ENCODE results near the gene SELENOW. TPM values are rescaled to one million over a fixed set of nuclear protein-coding genes. Genes with fewer than 3 reads are reported as not detected.

Gene SELENOW
- total and polyA plus RNA-seq, 8 donors = 55.4 to 291 (median 82.9) TPM

DNA sequence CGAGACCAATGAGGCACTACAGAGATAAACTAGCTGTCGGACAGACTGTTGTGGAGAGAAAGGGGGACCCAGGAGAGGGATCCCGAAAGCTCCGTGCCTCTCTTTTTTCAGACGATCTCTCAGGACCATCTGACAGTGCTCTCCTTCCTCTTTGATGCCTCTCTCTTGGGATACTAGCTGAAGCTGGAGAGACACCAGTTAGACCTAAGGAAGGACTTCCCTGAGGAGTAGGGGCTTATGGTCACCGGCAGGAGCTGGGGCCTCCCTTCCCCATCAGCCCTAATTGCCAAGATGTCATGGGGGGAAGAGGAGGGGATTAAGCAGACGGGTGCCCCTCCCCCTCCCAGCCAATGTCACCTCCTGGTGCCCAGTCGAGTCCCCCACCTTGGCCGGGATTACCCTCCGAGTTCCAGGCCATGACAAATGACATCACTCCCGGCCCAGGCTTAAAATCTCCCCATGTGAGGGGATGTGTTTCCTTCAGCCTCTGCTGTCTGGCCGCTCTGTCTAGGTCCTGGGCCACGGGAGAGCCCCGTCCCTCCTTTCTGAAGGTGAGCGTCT lies 43.0 kb downstream of the SELENOW start, which contains the start of gene CRX:
Gene CRX, plus strand, starts transcription at position 478 of the 561 bp plus-strand sequence. CDS start 12,507 bp downstream, outside the sequence.
- DNase-seq = no peak
- intact Hi-C loops (cut with DNase I) = no loop called here
- no peaks in the 10 kb centered on the region for H3K4me1 ChIP-seq
- no peak within 1 kb of the TSS for H3K4me3 ChIP-seq
- FAIRE-seq = no peak
- H3K36me3 ChIP-seq = no peaks in the 10 kb centered on the region
- no peak for ATAC-seq
- H3K27ac ChIP-seq = no peak within 1 kb of the TSS
- H3K9me3 ChIP-seq = no peaks in the 10 kb centered on the region
- 25 to 32% methylated on average over 15 of the region's 15 CpGs for WGBS, 2 donors
- H3K27me3 ChIP-seq = no peaks in the 10 kb centered on the region
- TF ChIP-seq, protein P1, sequence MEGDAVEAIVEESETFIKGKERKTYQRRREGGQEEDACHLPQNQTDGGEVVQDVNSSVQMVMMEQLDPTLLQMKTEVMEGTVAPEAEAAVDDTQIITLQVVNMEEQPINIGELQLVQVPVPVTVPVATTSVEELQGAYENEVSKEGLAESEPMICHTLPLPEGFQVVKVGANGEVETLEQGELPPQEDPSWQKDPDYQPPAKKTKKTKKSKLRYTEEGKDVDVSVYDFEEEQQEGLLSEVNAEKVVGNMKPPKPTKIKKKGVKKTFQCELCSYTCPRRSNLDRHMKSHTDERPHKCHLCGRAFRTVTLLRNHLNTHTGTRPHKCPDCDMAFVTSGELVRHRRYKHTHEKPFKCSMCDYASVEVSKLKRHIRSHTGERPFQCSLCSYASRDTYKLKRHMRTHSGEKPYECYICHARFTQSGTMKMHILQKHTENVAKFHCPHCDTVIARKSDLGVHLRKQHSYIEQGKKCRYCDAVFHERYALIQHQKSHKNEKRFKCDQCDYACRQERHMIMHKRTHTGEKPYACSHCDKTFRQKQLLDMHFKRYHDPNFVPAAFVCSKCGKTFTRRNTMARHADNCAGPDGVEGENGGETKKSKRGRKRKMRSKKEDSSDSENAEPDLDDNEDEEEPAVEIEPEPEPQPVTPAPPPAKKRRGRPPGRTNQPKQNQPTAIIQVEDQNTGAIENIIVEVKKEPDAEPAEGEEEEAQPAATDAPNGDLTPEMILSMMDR (IDR thresholded peaks at IDR 0.05) = no peak

DNA sequence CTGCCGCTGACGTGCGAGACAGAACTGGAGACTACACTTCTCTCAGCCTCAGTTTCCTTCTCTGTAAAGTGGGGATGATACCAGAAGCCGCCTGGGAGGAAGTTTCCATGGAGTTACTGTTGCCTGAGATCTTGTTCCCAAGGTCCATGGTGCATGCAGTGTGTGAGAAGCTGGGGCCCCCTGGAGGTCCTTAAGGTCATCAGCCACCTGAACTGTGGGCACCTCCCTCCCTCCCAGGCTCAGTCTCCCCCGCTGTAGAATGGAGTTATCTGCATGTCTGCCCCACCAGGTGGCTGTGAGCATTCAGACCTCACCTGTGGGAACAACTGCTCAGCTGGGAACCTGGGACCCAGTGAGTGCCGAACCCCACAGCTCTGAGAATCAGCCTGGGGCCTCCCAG lies 45.9 kb downstream of the SELENOW start:
- no peak for DNase-seq
- H3K4me1 ChIP-seq = no peaks in the 10 kb centered on the region
- 60 to 63% methylated on average over 6 of the region's 6 CpGs for WGBS, 2 donors
- H3K9me3 ChIP-seq = no peaks in the 10 kb centered on the region
- no peak for FAIRE-seq
- no peaks in the 10 kb centered on the region for H3K27me3 ChIP-seq
- intact Hi-C loops (cut with DNase I) = no loop called here
- H3K4me3 ChIP-seq = no peak overlapping the region
- no peaks in the 10 kb centered on the region for H3K36me3 ChIP-seq
- ATAC-seq = no peak
- H3K27ac ChIP-seq = no peak overlapping the region
- TF ChIP-seq, protein P1 (IDR thresholded peaks at IDR 0.05) = no peak

DNA sequence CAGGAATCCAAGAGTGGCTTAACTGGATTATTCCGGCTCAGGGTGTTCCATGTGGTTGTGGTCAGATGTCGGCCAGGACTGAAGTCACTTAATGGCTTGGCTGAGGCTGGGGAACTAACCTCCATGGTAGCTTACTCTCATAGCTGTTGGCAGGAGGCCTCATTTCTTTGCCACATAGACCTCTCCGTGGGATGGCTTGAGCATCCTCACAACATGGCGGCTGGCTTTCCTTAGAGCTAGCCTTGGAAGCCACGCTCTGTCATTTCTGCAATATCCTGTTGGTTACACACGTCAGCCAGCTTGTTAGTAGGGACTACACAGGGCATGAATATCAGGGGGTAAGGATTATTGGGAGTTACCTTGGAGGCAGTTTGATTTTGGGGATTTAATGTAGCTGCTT lies 48.3 kb downstream of the SELENOW start:
- DNase-seq (no peak), ATAC-seq (no peak), FAIRE-seq (no peak)
- intact Hi-C loops (cut with DNase I) = no loop called here
- H3K36me3 ChIP-seq = no peaks in the 10 kb centered on the region
- H3K4me3 ChIP-seq = no peak overlapping the region
- WGBS, 2 donors = 81 to 88% methylated on average over 6 of the region's 6 CpGs
- H3K4me1 ChIP-seq = no peaks in the 10 kb centered on the region
- H3K9me3 ChIP-seq = no peaks in the 10 kb centered on the region
- TF ChIP-seq, protein P1 (IDR thresholded peaks at IDR 0.05) = no peak
- H3K27ac ChIP-seq = no peak overlapping the region
- no peaks in the 10 kb centered on the region for H3K27me3 ChIP-seq

DNA sequence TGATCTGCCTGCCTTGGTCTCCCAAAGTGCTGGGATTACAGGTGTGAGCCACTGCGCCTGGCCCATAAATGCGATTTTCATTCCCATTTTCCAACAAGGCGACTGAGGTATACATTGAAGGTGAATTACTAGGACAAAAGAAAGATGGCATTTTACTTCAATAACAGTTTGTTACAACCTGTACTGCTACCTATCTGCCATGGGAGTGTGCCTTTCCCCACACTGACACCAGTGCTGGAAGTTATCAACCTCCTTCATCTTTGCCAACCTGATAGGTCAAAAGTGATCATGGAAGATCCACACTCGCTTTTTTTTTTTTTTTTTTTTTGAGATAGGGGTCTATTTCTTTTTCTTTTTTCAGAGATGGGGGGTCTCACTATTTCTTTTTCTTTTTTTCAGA lies 54.2 kb downstream of the SELENOW start:
- ATAC-seq (no peak), DNase-seq (no peak), FAIRE-seq (no peak)
- Histone ChIP-seq H3K4me1 (no peaks in the 10 kb centered on the region), H3K9me3 (no peaks in the 10 kb centered on the region), H3K4me3 (no peak overlapping the region), H3K27ac (no peak overlapping the region), H3K36me3 (no peaks in the 10 kb centered on the region), H3K27me3 (no peaks in the 10 kb centered on the region)
- TF ChIP-seq, protein P1 (IDR thresholded peaks at IDR 0.05) = no peak
- 72 to 81% methylated on average over 4 of the region's 4 CpGs for WGBS, 2 donors
- intact Hi-C loops (cut with DNase I) = no loop called here

Other genes starting within 250 kb of the SELENOW start
- under 1 TPM in 5 of 6 donors, not detected in 1; 0.06 to 0.17 (median 0.14) TPM for gene ZNF541, start 205.6 kb upstream of the SELENOW start, total RNA-seq
- under 1 TPM; 0.27 to 0.63 TPM for gene ZNF541, start 205.6 kb upstream of the SELENOW start, polyA plus RNA-seq
- 10 to 100 TPM in 1 of 6 donors, 1 to 10 TPM in 5; 2.7 to 10.0 (median 5.0) TPM for gene BICRA, start 169.6 kb upstream of the SELENOW start, total RNA-seq
- gene BICRA, start 169.6 kb upstream of the SELENOW start, polyA plus RNA-seq = 10 to 100 TPM in 1 of 2 donors, 1 to 10 TPM in 1; 6.9 to 10.4 TPM
- gene EHD2, start 65.3 kb upstream of the SELENOW start, total RNA-seq = 10 to 100 TPM; 14.8 to 28.3 (median 21.6) TPM
- 10 to 100 TPM; 13.4 to 17.9 TPM for gene EHD2, start 65.3 kb upstream of the SELENOW start, polyA plus RNA-seq
- 100 to 1,000 TPM; 297 to 510 (median 392) TPM for gene NOP53, start 33.2 kb upstream of the SELENOW start, total RNA-seq
- gene NOP53, start 33.2 kb upstream of the SELENOW start, polyA plus RNA-seq = 100 to 1,000 TPM; 304 to 576 TPM
- not detected for gene TPRX1, start 25.8 kb downstream of the SELENOW start, total RNA-seq
- gene TPRX1, start 25.8 kb downstream of the SELENOW start, polyA plus RNA-seq = not detected
- gene CRX, start 43.2 kb downstream of the SELENOW start, total RNA-seq = not detected
- gene CRX, start 43.2 kb downstream of the SELENOW start, polyA plus RNA-seq = not detected
- gene TPRX2, start 80.5 kb downstream of the SELENOW start, total RNA-seq = not detected
- not detected for gene TPRX2, start 80.5 kb downstream of the SELENOW start, polyA plus RNA-seq
- under 1 TPM in 1 of 6 donors, not detected in 5; 0.41 TPM for gene SULT2A1, start 107.6 kb downstream of the SELENOW start, total RNA-seq
- not detected for gene SULT2A1, start 107.6 kb downstream of the SELENOW start, polyA plus RNA-seq
- not detected for gene BSPH1, start 213.5 kb downstream of the SELENOW start, total RNA-seq
- gene BSPH1, start 213.5 kb downstream of the SELENOW start, polyA plus RNA-seq = not detected
- not detected for gene ELSPBP1, start 215.9 kb downstream of the SELENOW start, total RNA-seq
- gene ELSPBP1, start 215.9 kb downstream of the SELENOW start, polyA plus RNA-seq = not detected